Inferior parietal cortex (tissue), 1 donor: ENCODE measurements around the gene TRIM62.

Experiments used
- DNase-seq: peaks from one replicate; pipeline ENCODE4 v3.0.0-alpha.2; 2016; ENCODE audit errors: extremely low spot score

The TRIM62 gene

GRCh38 chr1:33180911-33181890, 642 bp downstream of the TRIM62 start:
- DNase-seq, result no peak

GRCh38 chr1:33180226-33180910, 1.5 kb downstream of the TRIM62 start:
- DNase-seq, result peak; percentile 65

- DNase-seq, result no peak
These were observed 2.9 kb downstream of the TRIM62 start for GRCh38 chr1:33178836-33179439.

- no peak for DNase-seq
These were observed 3.8 kb downstream of the TRIM62 start for GRCh38 chr1:33177996-33178540.

GRCh38 chr1:33176887-33177286, 5.0 kb downstream of the TRIM62 start:
- DNase-seq, result no peak

GRCh38 chr1:33176362-33176850, 5.4 kb downstream of the TRIM62 start:
- DNase-seq, result no peak

GRCh38 chr1:33175865-33176264, 6.0 kb downstream of the TRIM62 start:
- DNase-seq, result no peak

- DNase-seq, result no peak
These were observed 8.8 kb downstream of the TRIM62 start for GRCh38 chr1:33173091-33173490.

GRCh38 chr1:33171977-33172813, 9.6 kb downstream of the TRIM62 start:
- no peak for DNase-seq

GRCh38 chr1:33170351-33171274, 11.2 kb downstream of the TRIM62 start:
- no peak for DNase-seq

GRCh38 chr1:33169290-33170055, 12.4 kb downstream of the TRIM62 start:
- DNase-seq, result peak; percentile 55

- no peak for DNase-seq
These were observed 13.1 kb downstream of the TRIM62 start for GRCh38 chr1:33168556-33169289.

- DNase-seq, result no peak
These were observed 14.0 kb downstream of the TRIM62 start for GRCh38 chr1:33167650-33168447.

GRCh38 chr1:33165809-33166208, 16.0 kb downstream of the TRIM62 start:
- DNase-seq, result no peak

- no peak for DNase-seq
These were observed 16.6 kb downstream of the TRIM62 start for GRCh38 chr1:33165209-33165608.

GRCh38 chr1:33163621-33164519, 18.0 kb downstream of the TRIM62 start:
- no peak for DNase-seq

- no peak for DNase-seq
These were observed 19.7 kb downstream of the TRIM62 start for GRCh38 chr1:33162141-33162540.
